ENCODE results near the gene MAPT. TPM values are rescaled to one million over a fixed set of nuclear protein-coding genes. Genes with fewer than 3 reads are reported as not detected.

The MAPT gene
- total and polyA plus RNA-seq, 2 of the 4 experiments (the other 2 are of a cell fraction), result 0.18 to 0.19 TPM

GRCh38 chr17:45849536-45849990 is 44.8 kb upstream of the MAPT start:
- TF ChIP-seq MAZ (IDR thresholded peaks at IDR 0.05; ENCODE audit: borderline replicate concordance, low read depth, low read length), result no peak
- no peak for TF ChIP-seq RCOR1 (IDR thresholded peaks at IDR 0.05; ENCODE audit: insufficient replicate concordance, low read length)
- TF ChIP-seq USF2 (IDR thresholded peaks at IDR 0.05; ENCODE audit: low read depth, low read length), result no peak
- no peak for TF ChIP-seq POLR2A (IDR thresholded peaks at IDR 0.05; ENCODE audit: low read depth, low read length)
- no peak for TF ChIP-seq FOS (IDR thresholded peaks at IDR 0.05; ENCODE audit: low read depth, low read length)
- no peak for TF ChIP-seq CTCF (conservative IDR thresholded peaks at IDR 0.05; ENCODE audit: low read depth, low read length)
- no peak for TF ChIP-seq RFX5 (IDR thresholded peaks at IDR 0.05; ENCODE audit: low read depth, low read length)
- no peak for TF ChIP-seq SMC3 (IDR thresholded peaks at IDR 0.05; ENCODE audit: low read depth, low read length)
- TF ChIP-seq BHLHE40 (IDR thresholded peaks at IDR 0.05; ENCODE audit: low read depth, low read length), result no peak
- no peak for TF ChIP-seq CEBPB (IDR thresholded peaks at IDR 0.05; ENCODE audit: low read depth, low read length)
- no peak for TF ChIP-seq CHD1 (IDR thresholded peaks at IDR 0.05; ENCODE audit: low read depth, low read length)
- no peak for TF ChIP-seq RAD21 (IDR thresholded peaks at IDR 0.05; ENCODE audit: low read length)
- no peak for TF ChIP-seq NFE2L2 (IDR thresholded peaks at IDR 0.05; ENCODE audit: low read depth, low read length)
- TF ChIP-seq MAFK (IDR thresholded peaks at IDR 0.05; ENCODE audit: low read depth, low read length), result no peak
- no peak for TF ChIP-seq ELK1 (IDR thresholded peaks at IDR 0.05; ENCODE audit: borderline replicate concordance, low read depth, low read length)
- TF ChIP-seq MXI1 (IDR thresholded peaks at IDR 0.05; ENCODE audit: borderline replicate concordance, low read depth, low read length), result no peak

More at GRCh38 chr17:45849536-45849990, 44.8 kb upstream of the MAPT start:
- Histone ChIP-seq H4K20me1 (ENCODE audit: insufficient read depth, low read length) (no peaks in the 10 kb centered on the region), H2BK120ac (ENCODE audit: low read depth, low read length) (no peak overlapping the region), H3K4me2 (ENCODE audit: low read depth, low read length) (no peak overlapping the region), H3K56ac (ENCODE audit: extremely low read depth, insufficient read depth, low read length) (no peak overlapping the region), H3K9me1 (ENCODE audit: insufficient read depth, low read length) (no peaks in the 10 kb centered on the region), H4K8ac (ENCODE audit: low read depth in 2 of 2, low read length in 2 of 2) (no peak overlapping the region), H2BK20ac (ENCODE audit: low read depth, low read length) (no peak overlapping the region), H2AK5ac (ENCODE audit: low read depth, low read length) (no peak overlapping the region), H4K91ac (ENCODE audit: insufficient read depth, low read depth, low read length) (no peak overlapping the region), H2BK15ac (ENCODE audit: low read depth, low read length) (no peak overlapping the region), H3K14ac (replicated peaks; ENCODE audit: low read depth, low read length) (no peak overlapping the region), H2BK5ac (ENCODE audit: low read depth, low read length, poor library complexity, severe bottlenecking) (no peak overlapping the region), H3K4ac (ENCODE audit: low read depth, low read length) (no peak overlapping the region), H3K79me1 (ENCODE audit: low read depth in 1 of 2, low read length in 2 of 2) (no peaks in the 10 kb centered on the region), H3K4me3 (ENCODE audit: insufficient read depth, low read depth, low read length) (no peak overlapping the region), H3K9ac (ENCODE audit: low read depth, low read length) (no peak overlapping the region), H2AFZ (replicated peaks; ENCODE audit: low read length, poor library complexity) (no peak overlapping the region), H2AK9ac (replicated peaks; ENCODE audit: low read depth, low read length, poor library complexity) (no peak overlapping the region), H3K27me3 (ENCODE audit: control insufficient read depth, insufficient read depth, low read length) (peaks cover 7% of the 10 kb centered on the region; the same call in 1 of the 2 replicates), H3K23ac (ENCODE audit: low read depth, low read length) (no peak overlapping the region), H3K36me3 (ENCODE audit: control insufficient read depth, insufficient read depth, low read length) (no peaks in the 10 kb centered on the region), H3K27ac (ENCODE audit: insufficient read depth, low read length) (no peak overlapping the region), H4K5ac (ENCODE audit: low read depth, low read length) (no peak overlapping the region), H3K18ac (ENCODE audit: low read depth, low read length) (no peak overlapping the region), H3K9me3 (ENCODE audit: control insufficient read depth, insufficient read depth, low read length) (no peaks in the 10 kb centered on the region), H3K4me1 (ENCODE audit: control insufficient read depth, insufficient read depth, low read length) (no peaks in the 10 kb centered on the region)
- dilution Hi-C loops (cut with HindIII; ENCODE audit: low sequenced_read_pairs, unreplicated experiment) (no loop called here), in situ Hi-C loops (cut with MboI; ENCODE audit: low sequenced_read_pairs) (loop anchor here (25.0 kb wide), 1 partner anchor 437 kb away; no protein-coding TSS in a partner anchor), intact Hi-C loops (cut with micrococcal nuclease) (no loop called here)
- no peak for DNase-seq
- WGBS, 2 experiments (ENCODE audit: extremely low coverage in 2 of 2, insufficient read length in 1 of 2), result 83% methylated on average over 2 of the region's 7 CpGs; no CpG with 5 or more reads in 1 of the 2 experiments
- POLR2A ChIA-PET (ENCODE audit: unreplicated experiment), result interaction anchor here (0.5 to 0.6 kb wide), 2 partner anchors 212 to 239 kb away, joined by 4 read pairs; no protein-coding TSS in a partner anchor
- BruUV-seq (replicated peaks), result no TSS peak
- CTCF ChIA-PET, result no interaction called here
- ATAC-seq (ENCODE audit: low read depth), result no peak

Data from IMR-90 (cell line).